Measurements from ENCODE around the gene COL17A1.

The COL17A1 gene

GRCh38 chr10:103985726-103986125 lies 100.0 kb downstream of the COL17A1 start:
- no peak for DNase-seq (ENCODE audit: low spot score)

- DNase-seq (ENCODE audit: low spot score): no peak
These were observed 102.2 kb downstream of the COL17A1 start for GRCh38 chr10:103983367-103983911.

GRCh38 chr10:103982639-103983038 lies 103.0 kb downstream of the COL17A1 start:
- no peak for DNase-seq (ENCODE audit: low spot score)
